RWPE2 (cell line): ENCODE data around the gene BIRC7.

Experiments used
- ATAC-seq: fragments of 200-7000 bp; cut with Tn5 transposase; 3 replicates; pipeline ENCODE4 v1.9.1; 2021; ENCODE audit warnings: low read depth
- DNase-seq: peaks from one replicate; pipeline ENCODE4 v3.0.0-alpha.2; 2020; ENCODE audit warnings: low spot score
- H3K27ac ChIP-seq: fragments of 450-650 bp; 2 replicates; pipeline ENCODE4 v1.5.1; 2017; ENCODE audit warnings: mild to moderate bottlenecking; ENCODE audit not compliant: poor library complexity, severe bottlenecking
- H3K27me3 ChIP-seq: fragments of 250-450 bp; sonication (Bioruptor Pico); 2 replicates; pipeline ENCODE4 v1.5.1; 2021; ENCODE audit warnings: mild to moderate bottlenecking, moderate library complexity; ENCODE audit not compliant: insufficient read depth, poor library complexity, severe bottlenecking
- H3K36me3 ChIP-seq: fragments of 250-450 bp; sonication (Bioruptor Pico); 2 replicates; pipeline ENCODE4 v1.5.1; 2020; ENCODE audit warnings: low read depth, mild to moderate bottlenecking, moderate library complexity
- H3K4me1 ChIP-seq: fragments of 250-450 bp; sonication (Bioruptor Pico); 2 replicates; pipeline ENCODE4 v1.5.1; 2021; ENCODE audit warnings: mild to moderate bottlenecking, moderate library complexity; ENCODE audit not compliant: insufficient read depth, poor library complexity, severe bottlenecking
- H3K4me3 ChIP-seq: fragments of 250-450 bp; sonication (Bioruptor Pico); 2 replicates; pipeline ENCODE4 v1.5.1; 2021; ENCODE audit warnings: mild to moderate bottlenecking, moderate library complexity; ENCODE audit not compliant: severe bottlenecking
- H3K9me3 ChIP-seq: fragments of 250-450 bp; sonication (Bioruptor Pico); 2 replicates; pipeline ENCODE4 v1.5.1; 2021; ENCODE audit warnings: mild to moderate bottlenecking, moderate library complexity; ENCODE audit not compliant: severe bottlenecking
- TF ChIP-seq, protein P1 (sequence below): fragments of 450-650 bp; IDR thresholded peaks from one replicate; pipeline ENCODE4 v1.5.1; 2017; ENCODE audit warnings: mild to moderate bottlenecking, moderate library complexity; ENCODE audit not compliant: poor library complexity, severe bottlenecking

The BIRC7 gene

DNA sequence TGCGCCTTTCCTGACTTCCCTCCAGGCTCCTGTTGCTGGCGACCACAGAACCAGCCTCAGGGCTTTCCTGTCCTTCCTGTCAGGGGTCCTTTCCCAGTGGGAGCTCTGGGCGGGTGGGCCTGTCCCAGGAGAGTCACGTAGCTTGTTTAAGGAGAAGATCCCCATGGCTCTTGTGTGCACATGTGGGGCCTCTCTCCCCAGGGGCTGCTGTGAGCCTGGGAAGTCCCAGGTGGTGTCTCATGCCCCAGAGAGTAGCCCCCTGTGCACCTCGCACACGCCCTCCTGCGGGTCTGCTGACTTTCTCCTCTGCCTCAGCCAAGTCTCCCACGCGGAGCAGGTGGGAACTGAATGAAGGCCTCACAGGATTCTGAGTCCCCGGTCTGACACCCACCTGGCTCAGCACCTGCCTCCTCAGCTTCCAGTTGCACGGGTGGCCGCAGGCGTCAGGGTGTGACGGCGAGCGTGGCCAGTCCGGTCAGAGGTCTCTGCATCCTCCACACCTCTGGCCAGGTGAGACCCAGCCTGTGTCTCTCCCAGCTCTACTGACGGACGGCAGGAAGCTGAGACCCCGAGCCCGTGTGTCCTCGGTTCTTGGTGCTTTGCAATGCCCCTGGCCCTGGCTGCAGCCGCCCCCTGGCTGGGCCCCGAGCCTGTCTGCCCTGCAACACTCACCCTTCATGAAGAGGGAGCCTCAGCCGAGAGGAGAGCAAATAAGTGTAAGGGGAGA lies 24.2 kb downstream of the BIRC7 start:
- Histone ChIP-seq H3K27me3 (peaks cover 44% of the 10 kb centered on the region), H3K27ac (no peak overlapping the region), H3K4me1 (peaks cover 6% of the 10 kb centered on the region)

DNA sequence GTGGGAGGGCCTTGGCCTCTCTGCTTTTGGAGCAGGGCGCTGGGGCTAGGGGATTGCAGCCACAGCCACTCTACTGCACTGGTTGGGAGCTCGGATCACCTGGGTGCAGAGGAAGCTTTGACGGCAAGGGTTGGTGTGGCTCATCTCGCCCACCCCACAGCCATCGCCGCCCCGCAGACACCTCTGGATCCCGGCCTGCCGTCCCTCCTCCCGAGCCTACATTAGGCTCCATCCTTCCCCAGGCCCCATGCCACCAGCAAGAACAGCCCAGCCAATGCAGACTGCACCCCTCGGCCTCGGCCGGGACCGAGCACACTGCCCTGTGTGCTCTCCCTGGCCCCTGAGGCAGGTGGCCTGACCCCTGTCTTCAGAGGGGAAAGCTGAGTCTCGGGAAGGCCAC lies 24.8 kb downstream of the BIRC7 start:
- TF ChIP-seq, protein P1, sequence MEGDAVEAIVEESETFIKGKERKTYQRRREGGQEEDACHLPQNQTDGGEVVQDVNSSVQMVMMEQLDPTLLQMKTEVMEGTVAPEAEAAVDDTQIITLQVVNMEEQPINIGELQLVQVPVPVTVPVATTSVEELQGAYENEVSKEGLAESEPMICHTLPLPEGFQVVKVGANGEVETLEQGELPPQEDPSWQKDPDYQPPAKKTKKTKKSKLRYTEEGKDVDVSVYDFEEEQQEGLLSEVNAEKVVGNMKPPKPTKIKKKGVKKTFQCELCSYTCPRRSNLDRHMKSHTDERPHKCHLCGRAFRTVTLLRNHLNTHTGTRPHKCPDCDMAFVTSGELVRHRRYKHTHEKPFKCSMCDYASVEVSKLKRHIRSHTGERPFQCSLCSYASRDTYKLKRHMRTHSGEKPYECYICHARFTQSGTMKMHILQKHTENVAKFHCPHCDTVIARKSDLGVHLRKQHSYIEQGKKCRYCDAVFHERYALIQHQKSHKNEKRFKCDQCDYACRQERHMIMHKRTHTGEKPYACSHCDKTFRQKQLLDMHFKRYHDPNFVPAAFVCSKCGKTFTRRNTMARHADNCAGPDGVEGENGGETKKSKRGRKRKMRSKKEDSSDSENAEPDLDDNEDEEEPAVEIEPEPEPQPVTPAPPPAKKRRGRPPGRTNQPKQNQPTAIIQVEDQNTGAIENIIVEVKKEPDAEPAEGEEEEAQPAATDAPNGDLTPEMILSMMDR = no peak
- no peak for ATAC-seq
- H3K27me3 ChIP-seq = peaks cover 38% of the 10 kb centered on the region

More for the DNA sequence above, 24.2 kb downstream of the BIRC7 start:
- no peaks in the 10 kb centered on the region for H3K9me3 ChIP-seq
- TF ChIP-seq, protein P1 = no peak
- ATAC-seq (no peak), DNase-seq (no peak)
- no peak overlapping the region for H3K4me3 ChIP-seq
- H3K36me3 ChIP-seq = no peaks in the 10 kb centered on the region

DNA sequence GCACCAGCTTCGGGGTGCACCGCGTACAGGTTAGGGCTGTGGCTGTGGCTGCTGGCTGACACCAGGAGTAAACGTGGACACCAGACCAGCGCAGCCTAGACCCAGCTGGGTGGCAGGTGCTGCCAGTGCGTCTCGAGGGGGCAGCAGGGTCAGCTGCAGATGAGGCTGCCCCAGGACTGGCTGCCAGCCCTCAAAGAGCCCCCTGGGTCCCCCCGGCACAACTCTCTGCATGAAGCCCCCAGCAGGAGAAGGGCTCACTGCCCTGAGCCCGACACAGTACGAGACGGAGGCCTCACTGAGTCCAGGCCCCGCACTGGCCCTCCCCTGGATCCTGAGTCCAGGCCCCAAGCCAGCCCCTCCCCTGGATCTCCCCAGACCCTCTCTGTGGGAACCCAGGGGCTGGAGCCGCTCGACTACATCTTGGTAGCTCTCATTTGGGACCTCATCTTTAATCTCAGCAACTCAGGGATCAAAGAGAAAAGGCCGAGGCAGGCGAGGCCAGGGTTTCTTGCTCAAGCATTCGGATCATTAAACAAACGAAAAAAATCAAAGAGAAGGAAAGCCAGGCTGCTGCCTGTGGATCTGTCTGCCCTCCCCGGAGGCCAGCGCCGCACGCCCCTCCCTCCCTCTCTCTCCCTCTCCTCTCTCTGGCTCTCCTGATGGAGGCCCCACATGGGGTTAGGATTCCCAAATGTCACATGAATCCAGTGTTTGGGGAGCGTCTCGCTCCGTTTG lies 25.5 kb downstream of the BIRC7 start:
- no peak; the same call in 2 of the 3 replicates for ATAC-seq
- TF ChIP-seq, protein P1 = no peak
- no peak overlapping the region for H3K4me3 ChIP-seq

More for the DNA sequence above, 24.8 kb downstream of the BIRC7 start:
- H3K4me3 ChIP-seq = no peak overlapping the region
- H3K36me3 ChIP-seq = no peaks in the 10 kb centered on the region
- no peak for DNase-seq
- no peak overlapping the region for H3K27ac ChIP-seq
- no peaks in the 10 kb centered on the region for H3K9me3 ChIP-seq
- peaks cover 6% of the 10 kb centered on the region for H3K4me1 ChIP-seq

DNA sequence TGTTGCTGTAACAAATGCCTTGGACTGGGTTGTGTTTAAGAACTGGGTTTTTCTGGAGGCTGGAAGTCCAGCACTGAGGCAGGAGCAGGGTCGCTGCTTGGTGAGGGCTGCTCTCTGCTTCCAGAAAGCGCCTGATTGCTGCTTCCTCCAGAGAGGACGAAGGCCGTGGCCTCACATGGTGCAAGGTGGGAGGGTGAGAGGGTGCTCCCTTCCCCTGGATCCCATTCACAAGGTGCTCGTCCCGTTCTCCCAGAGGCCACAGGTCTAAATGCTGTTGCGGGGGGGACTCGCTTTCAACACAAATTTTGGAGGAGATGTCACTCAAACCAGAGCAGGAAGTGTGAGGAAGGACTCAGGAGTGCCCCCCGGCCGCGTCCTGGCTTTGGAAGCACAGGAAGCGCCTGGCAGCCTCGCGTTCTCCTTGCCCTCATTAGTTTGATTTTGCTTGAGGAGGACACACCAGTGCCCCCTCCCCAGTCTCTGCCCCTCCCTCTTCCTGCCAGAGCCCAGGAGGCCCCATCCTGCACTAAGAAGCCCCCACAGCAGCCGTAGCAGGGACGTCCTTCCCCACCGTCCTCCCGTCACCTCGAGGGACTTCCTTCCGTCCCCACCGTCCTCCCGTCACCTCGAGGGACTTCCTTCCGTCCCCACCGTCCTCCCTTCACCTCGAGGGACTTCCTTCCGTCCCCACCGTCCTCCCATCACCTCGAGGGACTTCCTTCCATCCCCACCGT lies 26.3 kb downstream of the BIRC7 start:
- H3K36me3 ChIP-seq = no peaks in the 10 kb centered on the region
- H3K27ac ChIP-seq = no peak overlapping the region
- H3K27me3 ChIP-seq = peaks cover 24% of the 10 kb centered on the region
- TF ChIP-seq, protein P1 = no peak
- H3K9me3 ChIP-seq = no peaks in the 10 kb centered on the region
- H3K4me1 ChIP-seq = no peaks in the 10 kb centered on the region
- no peak overlapping the region for H3K4me3 ChIP-seq
- DNase-seq = no peak
- ATAC-seq = no peak

More for the DNA sequence above, 25.5 kb downstream of the BIRC7 start:
- Histone ChIP-seq H3K27ac (no peak overlapping the region), H3K9me3 (no peaks in the 10 kb centered on the region), H3K4me1 (peaks cover 2% of the 10 kb centered on the region), H3K36me3 (no peaks in the 10 kb centered on the region), H3K27me3 (peaks cover 31% of the 10 kb centered on the region)
- DNase-seq = no peak
